HepG2 (cell line): ENCODE data around the gene EXOSC9. TPM values are rescaled to one million over a fixed set of nuclear protein-coding genes. Genes with fewer than 3 reads are reported as not detected.

Experiments used
- ADNP ChIP-seq: sonication (generic); formaldehyde crosslinking; IDR thresholded peaks from 2 replicates; pipeline ENCODE4 v1.4.0; 2020; ENCODE audit warnings: missing genetic modification reagents
- ARNT ChIP-seq: fragments of 450-650 bp; IDR thresholded peaks from 2 replicates; pipeline ENCODE4 v1.6.1; 2017
- DR1 ChIP-seq: sonication (generic); formaldehyde crosslinking; IDR thresholded peaks from 2 replicates; pipeline ENCODE4 v1.8.0; 2021; ENCODE audit warnings: mild to moderate bottlenecking, missing genetic modification reagents, inconsistent platforms
- JDP2 ChIP-seq: sonication (generic); formaldehyde crosslinking; IDR thresholded peaks from 2 replicates; pipeline ENCODE4 v1.8.1; 2022; ENCODE audit warnings: missing genetic modification reagents, borderline replicate concordance
- KAT8 ChIP-seq: IDR thresholded peaks from 2 replicates; pipeline ENCODE4 v1.6.1; 2016; ENCODE audit warnings: missing genetic modification reagents, missing compliant biosample characterization
- MTF1 ChIP-seq: sonication (generic); formaldehyde crosslinking; IDR thresholded peaks from 2 replicates; pipeline ENCODE4 v1.5.0; 2020; ENCODE audit warnings: missing genetic modification reagents
- NCOR1 ChIP-seq: fragments of 200-600 bp; sonication (generic); IDR thresholded peaks from 2 replicates; pipeline ENCODE4 v1.7.0; 2017; ENCODE audit warnings: antibody characterized with exemption, low read length, borderline replicate concordance
- RAD51 ChIP-seq: fragments of 450-650 bp; IDR thresholded peaks from 2 replicates; pipeline ENCODE4 v1.6.1; 2016; ENCODE audit warnings: borderline replicate concordance
- RBM22 ChIP-seq: fragments of 200-400 bp; formaldehyde crosslinking; optimal IDR thresholded peaks from 2 replicates; pipeline ENCODE3; 2017; ENCODE audit warnings: mild to moderate bottlenecking, low read length, moderate library complexity
- ZNF124 ChIP-seq: sonication (generic); formaldehyde crosslinking; IDR thresholded peaks from 2 replicates; pipeline ENCODE4 v1.4.0; 2020; ENCODE audit warnings: missing genetic modification reagents
- ZNF274 ChIP-seq: sonication (generic); formaldehyde crosslinking; IDR thresholded peaks from 2 replicates; pipeline ENCODE4 v1.5.1; 2020; ENCODE audit warnings: mild to moderate bottlenecking, missing genetic modification reagents
- polyA plus RNA-seq, 8 experiments: library from polyadenylated mRNA; depleted of rRNA in 3 of 8; stranded (reverse) in 7 of 8; unstranded in 1 of 8; fragments of >200 nt; fragmentation: Illumina TruSeq in 4 of 8; extraction: Trizol in 4 of 8; gene quantifications; 2 replicates each; pipeline versions ENCODE4 v1.2.1 to v1.2.3, GENCODE V29; 2011 to 2016; ENCODE audit warnings: low read depth in 4 of 8, missing spikeins in 1 of 8, mixed read lengths in 1 of 8; ENCODE audit not compliant: insufficient read depth in 1 of 8
- total RNA-seq, 5 experiments: library from RNA; depleted of rRNA; stranded (reverse); fragments of >200 nt; fragmentation: Illumina TruSeq; extraction: Trizol; gene quantifications; 2 replicates each; pipeline ENCODE4 v1.2.3, GENCODE V29; 2016; ENCODE audit warnings: low read depth in 1 of 5
- TF ChIP-seq, protein P1 (sequence below): sonication (generic); formaldehyde crosslinking; IDR thresholded peaks from 2 replicates; pipeline ENCODE4 v1.5.1; 2020; ENCODE audit warnings: mild to moderate bottlenecking, missing genetic modification reagents, moderate library complexity
- TF ChIP-seq, protein P2 (sequence below): IDR thresholded peaks from 2 replicates; pipeline ENCODE4 v1.6.1; 2012; ENCODE audit warnings: low read length, improper control_type of control experiment
- TF ChIP-seq, protein P3 (sequence below): sonication (generic); formaldehyde crosslinking; IDR thresholded peaks from 2 replicates; pipeline ENCODE4 v1.8.0; 2022; ENCODE audit warnings: low read depth, missing genetic modification reagents
- TF ChIP-seq, protein P4 (sequence below): IDR thresholded peaks from 2 replicates; pipeline ENCODE4 v1.6.1; 2016; ENCODE audit warnings: missing biosample characterization, missing genetic modification reagents, low read depth
- TF ChIP-seq, protein P5 (sequence below): sonication (generic); IDR thresholded peaks from 2 replicates; pipeline ENCODE4 v1.6.1; 2016; ENCODE audit warnings: low read depth, borderline replicate concordance
- TF ChIP-seq, protein P6 (sequence below): sonication (generic); formaldehyde crosslinking; IDR thresholded peaks from 2 replicates; pipeline ENCODE4 v1.8.0; 2022; ENCODE audit warnings: missing genetic modification reagents, mild to moderate bottlenecking, inconsistent platforms, borderline replicate concordance

Gene EXOSC9
- total and polyA plus RNA-seq, 2 of the 13 experiments (the other 11 are each of a cell fraction or from before 2014, with no cell fraction given) = 26.0 to 48.0 TPM

DNA sequence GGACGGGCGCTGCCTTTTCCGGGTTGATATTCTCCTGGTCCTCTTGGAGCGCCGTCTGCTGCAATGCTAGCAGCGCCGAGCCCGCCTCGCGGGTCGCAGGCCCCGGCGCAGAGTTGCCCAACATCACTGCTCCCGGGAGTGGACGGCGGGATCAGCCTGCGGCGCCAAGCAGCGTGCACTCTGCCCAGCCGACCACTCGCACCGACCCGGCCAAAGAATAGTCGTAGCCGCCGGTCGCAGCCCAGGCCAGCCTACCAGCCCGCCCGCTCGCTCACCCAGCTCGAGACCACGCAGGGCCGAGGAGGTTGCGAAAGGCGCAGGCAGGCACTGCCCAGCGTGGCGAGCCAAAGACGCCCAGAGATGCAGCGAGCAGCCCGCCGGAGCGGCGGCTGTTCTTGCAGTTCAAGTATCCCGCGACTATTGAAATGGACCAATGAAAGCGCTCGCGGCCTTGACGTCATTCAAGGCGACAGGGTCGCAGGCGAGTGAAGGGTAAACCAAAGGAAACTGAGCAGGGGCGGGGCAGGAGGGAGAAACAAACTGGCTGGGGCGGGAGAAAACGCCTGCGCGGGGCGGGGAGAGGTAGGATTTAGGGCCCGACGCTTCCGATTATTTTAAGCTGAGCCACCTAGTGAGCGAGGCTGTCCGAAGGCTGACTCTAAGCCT, 22.5 kb downstream of the EXOSC9 start, which contains the start of gene CCNA2 (continued):
- TF ChIP-seq, protein P1, sequence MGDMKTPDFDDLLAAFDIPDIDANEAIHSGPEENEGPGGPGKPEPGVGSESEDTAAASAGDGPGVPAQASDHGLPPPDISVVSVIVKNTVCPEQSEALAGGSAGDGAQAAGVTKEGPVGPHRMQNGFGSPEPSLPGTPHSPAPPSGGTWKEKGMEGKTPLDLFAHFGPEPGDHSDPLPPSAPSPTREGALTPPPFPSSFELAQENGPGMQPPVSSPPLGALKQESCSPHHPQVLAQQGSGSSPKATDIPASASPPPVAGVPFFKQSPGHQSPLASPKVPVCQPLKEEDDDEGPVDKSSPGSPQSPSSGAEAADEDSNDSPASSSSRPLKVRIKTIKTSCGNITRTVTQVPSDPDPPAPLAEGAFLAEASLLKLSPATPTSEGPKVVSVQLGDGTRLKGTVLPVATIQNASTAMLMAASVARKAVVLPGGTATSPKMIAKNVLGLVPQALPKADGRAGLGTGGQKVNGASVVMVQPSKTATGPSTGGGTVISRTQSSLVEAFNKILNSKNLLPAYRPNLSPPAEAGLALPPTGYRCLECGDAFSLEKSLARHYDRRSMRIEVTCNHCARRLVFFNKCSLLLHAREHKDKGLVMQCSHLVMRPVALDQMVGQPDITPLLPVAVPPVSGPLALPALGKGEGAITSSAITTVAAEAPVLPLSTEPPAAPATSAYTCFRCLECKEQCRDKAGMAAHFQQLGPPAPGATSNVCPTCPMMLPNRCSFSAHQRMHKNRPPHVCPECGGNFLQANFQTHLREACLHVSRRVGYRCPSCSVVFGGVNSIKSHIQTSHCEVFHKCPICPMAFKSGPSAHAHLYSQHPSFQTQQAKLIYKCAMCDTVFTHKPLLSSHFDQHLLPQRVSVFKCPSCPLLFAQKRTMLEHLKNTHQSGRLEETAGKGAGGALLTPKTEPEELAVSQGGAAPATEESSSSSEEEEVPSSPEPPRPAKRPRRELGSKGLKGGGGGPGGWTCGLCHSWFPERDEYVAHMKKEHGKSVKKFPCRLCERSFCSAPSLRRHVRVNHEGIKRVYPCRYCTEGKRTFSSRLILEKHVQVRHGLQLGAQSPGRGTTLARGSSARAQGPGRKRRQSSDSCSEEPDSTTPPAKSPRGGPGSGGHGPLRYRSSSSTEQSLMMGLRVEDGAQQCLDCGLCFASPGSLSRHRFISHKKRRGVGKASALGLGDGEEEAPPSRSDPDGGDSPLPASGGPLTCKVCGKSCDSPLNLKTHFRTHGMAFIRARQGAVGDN = peak; percentile 84
- TF ChIP-seq, protein P2, sequence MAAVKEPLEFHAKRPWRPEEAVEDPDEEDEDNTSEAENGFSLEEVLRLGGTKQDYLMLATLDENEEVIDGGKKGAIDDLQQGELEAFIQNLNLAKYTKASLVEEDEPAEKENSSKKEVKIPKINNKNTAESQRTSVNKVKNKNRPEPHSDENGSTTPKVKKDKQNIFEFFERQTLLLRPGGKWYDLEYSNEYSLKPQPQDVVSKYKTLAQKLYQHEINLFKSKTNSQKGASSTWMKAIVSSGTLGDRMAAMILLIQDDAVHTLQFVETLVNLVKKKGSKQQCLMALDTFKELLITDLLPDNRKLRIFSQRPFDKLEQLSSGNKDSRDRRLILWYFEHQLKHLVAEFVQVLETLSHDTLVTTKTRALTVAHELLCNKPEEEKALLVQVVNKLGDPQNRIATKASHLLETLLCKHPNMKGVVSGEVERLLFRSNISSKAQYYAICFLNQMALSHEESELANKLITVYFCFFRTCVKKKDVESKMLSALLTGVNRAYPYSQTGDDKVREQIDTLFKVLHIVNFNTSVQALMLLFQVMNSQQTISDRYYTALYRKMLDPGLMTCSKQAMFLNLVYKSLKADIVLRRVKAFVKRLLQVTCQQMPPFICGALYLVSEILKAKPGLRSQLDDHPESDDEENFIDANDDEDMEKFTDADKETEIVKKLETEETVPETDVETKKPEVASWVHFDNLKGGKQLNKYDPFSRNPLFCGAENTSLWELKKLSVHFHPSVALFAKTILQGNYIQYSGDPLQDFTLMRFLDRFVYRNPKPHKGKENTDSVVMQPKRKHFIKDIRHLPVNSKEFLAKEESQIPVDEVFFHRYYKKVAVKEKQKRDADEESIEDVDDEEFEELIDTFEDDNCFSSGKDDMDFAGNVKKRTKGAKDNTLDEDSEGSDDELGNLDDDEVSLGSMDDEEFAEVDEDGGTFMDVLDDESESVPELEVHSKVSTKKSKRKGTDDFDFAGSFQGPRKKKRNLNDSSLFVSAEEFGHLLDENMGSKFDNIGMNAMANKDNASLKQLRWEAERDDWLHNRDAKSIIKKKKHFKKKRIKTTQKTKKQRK = no peak
- TF ChIP-seq RAD51 (no peak), MTF1 (CRISPR knock-in tag) (no peak), ARNT (no peak), ZNF124 (CRISPR knock-in tag) (no peak), ZNF274 (CRISPR knock-in tag) (peak; percentile 92), NCOR1 (no peak; the same call in 1 of the 2 replicates), DR1 (peak; percentile 19), JDP2 (CRISPR knock-in tag) (no peak), KAT8 (CRISPR knock-in tag) (peak; percentile 87), ADNP (CRISPR knock-in tag) (no peak), RBM22 (no peak)
- TF ChIP-seq, protein P3, sequence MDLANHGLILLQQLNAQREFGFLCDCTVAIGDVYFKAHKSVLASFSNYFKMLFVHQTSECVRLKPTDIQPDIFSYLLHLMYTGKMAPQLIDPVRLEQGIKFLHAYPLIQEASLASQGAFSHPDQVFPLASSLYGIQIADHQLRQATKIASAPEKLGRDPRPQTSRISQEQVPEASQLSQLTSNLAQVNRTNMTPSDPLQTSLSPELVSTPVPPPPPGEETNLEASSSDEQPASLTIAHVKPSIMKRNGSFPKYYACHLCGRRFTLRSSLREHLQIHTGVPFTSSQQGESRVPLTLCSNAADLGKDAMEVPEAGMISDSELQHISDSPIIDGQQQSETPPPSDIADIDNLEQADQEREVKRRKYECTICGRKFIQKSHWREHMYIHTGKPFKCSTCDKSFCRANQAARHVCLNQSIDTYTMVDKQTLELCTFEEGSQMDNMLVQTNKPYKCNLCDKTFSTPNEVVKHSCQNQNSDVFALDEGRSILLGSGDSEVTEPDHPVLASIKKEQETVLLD (CRISPR knock-in tag) = peak; percentile 74
- TF ChIP-seq, protein P4, sequence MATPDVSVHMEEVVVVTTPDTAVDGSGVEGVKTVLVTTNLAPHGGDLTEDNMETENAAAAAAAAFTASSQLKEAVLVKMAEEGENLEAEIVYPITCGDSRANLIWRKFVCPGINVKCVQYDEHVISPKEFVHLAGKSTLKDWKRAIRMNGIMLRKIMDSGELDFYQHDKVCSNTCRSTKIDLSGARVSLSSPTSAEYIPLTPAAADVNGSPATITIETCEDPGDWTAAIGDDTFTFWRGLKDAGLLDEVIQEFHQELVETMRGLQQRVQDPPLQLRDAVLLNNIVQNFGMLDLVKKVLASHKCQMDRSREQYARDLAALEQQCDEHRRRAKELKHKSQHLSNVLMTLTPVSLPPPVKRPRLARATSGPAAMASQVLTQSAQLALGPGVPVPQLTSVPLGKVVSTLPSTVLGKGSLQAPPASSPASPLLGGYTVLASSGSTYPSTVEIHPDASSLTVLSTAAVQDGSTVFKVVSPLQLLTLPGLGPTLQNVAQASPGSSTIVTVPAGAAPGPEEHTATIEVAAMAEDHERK (CRISPR knock-in tag) = no peak
- TF ChIP-seq, protein P5, sequence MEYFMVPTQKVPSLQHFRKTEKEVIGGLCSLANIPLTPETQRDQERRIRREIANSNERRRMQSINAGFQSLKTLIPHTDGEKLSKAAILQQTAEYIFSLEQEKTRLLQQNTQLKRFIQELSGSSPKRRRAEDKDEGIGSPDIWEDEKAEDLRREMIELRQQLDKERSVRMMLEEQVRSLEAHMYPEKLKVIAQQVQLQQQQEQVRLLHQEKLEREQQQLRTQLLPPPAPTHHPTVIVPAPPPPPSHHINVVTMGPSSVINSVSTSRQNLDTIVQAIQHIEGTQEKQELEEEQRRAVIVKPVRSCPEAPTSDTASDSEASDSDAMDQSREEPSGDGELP = no peak
- TF ChIP-seq, protein P6, sequence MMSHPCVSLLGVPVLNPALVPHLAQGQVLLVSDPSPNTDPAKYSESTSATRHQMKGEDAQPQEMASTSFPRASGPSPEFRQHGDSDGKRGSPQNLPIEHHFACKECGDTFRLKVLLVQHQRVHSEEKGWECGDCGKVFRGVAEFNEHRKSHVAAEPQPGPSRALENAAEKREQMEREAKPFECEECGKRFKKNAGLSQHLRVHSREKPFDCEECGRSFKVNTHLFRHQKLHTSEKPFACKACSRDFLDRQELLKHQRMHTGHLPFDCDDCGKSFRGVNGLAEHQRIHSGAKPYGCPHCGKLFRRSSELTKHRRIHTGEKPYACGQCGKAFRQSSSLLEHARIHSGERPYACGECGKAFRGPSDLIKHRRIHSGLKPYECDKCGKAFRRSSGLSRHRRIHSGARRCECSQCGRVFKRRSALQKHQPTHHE = peak; percentile 53; the same call in 1 of the 2 replicates
